ENCODE measurements around the gene RAPGEF5.

The RAPGEF5 gene

DNA sequence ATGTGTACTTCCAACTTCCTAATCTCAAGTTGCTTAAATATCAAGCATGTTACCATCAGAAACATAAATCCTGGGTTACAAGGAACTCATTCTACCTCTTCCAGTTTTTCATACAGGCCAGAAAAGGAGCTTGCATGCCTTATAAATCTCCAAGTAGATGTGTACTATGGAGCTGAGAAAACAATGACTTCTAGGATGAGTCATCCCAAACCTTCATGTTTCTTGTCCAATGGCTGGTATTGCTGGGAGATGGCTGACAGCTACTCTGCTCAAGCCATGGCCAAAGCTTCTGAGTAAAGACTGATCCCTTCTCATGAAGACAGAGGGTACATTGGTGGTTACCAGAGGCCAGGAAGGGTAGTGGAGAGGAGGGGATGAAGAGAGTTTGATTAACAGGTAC lies 8.6 kb downstream of the RAPGEF5 start:
- DNase-seq (ENCODE audit: low spot score) = no peak

DNA sequence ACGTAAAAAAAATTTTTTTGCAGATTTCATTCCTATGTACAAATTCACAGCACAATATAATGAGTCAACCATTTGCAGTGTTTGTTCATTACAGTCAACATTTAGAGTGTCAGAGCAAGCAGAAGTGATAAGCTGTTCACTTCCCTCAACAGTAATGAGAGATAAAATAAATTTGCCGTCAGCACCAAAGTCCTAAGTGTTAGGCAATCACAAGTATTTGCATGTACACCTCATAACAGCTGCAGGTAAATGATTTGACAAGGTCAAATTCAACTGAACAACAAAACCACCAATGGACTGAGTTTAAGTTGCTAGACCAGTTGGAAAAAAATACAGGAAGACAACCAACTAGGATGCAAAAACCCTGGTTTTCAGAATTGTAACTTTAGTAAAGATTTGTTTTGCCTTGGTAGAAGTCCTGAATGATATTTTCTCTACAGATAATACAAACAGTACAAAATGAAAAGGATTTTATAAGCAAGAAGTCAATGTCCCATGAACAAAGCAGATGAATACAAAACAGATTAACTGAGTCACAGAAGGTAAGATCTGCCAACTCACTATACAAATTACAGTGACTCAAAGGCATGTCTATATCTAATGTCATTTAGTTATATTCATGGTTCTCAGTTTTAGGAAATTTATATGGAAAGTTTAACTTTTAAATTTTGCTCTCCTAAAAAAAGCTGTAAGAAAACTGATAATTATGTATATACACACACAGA lies 10.4 kb downstream of the RAPGEF5 start:
- no peak for DNase-seq (ENCODE audit: low spot score)

DNA sequence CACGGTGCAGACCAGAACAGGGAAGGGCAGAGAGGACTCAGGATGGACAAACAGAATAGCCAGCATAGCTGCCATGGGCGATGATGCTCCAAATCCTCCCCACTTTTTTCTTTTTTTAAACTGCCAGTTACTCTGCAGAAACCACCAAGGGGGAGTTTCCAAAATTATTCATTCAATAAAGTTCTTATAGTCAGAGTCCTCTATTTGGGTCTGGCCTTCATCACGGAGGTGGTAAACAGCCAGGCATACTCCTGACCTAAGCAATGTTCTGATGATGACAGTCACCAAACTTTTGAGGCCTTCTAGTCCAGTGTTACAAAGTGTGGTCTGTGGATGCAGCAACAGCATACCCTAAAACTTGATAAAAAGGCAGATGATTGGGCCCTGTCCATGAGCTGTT lies 12.3 kb downstream of the RAPGEF5 start:
- no peak for DNase-seq (ENCODE audit: low spot score)

DNA sequence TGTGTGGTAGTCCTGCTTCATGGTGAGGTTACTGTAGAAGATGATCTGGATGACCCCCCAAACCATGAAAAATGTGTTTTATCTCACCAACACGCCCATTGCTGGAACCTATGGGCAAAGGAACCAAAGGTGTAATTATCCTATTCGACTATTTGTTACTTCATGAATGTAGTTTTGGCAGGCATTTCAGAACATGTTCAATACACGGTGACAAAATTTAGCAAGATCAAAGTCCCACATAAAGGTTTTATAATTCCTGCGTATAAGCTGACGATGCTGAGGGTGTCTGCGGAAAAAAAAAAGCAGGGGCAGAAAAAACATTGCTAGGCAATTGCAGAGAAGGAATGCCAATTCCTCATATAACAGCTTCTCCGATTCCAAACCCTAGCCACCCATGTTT lies 13.3 kb downstream of the RAPGEF5 start:
- no peak for DNase-seq (ENCODE audit: low spot score)

DNA sequence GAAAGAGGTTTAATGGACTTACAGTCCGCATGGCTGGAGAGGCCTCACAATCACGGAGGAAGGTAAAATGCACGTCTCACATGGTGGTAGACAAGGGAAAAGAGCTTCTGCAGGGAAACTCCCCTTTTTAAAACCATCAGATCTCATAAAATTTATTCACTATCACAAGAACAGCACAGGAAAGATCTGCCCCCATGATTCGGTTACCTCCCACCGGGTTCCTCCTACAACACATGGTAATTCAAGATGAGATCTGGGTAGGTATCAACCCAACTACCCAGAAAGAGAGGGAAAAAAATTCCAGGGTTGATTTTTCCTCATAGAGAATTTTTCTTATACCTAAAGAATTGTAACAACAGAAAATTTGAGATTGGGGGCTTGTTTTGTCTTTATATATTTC lies 13.9 kb downstream of the RAPGEF5 start:
- no peak for DNase-seq (ENCODE audit: low spot score)

DNA sequence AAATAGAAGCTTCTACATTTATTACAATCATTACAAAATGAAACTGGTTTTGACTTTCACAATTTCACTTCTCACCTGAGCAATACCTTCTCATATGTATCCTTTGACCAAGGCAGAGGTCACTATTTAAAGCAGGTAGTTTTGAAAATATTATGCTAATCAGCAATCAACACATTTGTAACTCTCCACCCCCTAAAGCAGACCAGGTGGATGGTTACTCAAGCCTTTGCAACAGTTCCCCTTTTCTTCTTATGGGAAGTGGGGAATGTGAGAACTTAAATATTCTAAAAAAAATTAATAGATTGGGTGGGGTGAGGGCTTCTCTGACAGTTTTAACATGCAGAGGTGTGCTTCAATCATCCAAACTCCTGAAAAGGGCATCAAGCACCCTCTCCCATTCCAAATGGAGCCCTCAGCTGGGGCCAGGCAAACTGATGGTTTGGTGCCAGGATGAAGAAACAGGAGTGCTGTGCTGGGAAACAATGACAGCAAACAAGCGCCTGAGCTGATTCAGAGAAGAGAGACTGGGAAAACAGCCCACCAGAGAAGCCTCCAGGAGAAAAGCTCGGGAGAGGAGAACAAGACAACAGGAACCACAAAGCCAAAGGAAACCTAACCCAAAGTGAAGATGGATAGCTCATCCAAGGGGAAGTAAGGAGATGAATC lies 17.1 kb downstream of the RAPGEF5 start:
- no peak for DNase-seq (ENCODE audit: low spot score)

DNA sequence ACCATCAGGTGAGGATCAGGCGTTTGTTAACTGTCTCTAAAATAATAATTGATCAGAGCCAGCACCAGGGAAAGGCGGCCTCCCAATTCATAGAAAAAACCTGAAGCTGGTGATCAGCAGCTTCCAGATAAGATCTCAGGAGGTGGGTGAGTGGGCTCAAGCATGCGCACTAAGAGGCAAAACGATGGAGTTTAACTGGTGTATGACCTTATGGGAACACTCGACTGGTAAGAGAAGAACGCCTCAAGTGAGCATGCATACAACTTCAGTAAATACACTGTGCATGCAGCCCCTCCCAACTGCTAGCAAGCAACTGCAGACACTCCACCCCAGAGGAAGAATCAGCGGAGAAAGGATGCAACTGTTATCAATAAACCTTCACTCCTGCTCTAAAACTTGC lies 18.1 kb downstream of the RAPGEF5 start:
- no peak for DNase-seq (ENCODE audit: low spot score)

DNA sequence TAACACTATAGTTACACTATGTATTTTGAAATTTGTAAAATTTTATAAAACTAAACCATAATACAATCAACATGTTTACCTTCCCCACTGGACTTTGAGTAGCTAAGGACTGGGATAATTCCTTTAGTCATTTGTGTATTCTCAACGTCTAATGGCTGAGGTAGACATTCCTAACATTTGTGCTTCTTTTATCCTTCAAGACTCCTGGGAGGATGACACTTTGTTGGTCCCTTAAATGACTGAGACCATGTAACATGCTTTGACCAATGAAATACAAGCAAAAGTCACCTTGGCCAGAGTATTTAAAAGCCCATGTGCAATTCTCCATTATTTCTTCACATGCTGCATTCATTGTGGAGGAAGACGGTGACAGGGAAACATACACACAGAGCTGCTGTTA lies 18.5 kb downstream of the RAPGEF5 start:
- DNase-seq (ENCODE audit: low spot score) = no peak

DNA sequence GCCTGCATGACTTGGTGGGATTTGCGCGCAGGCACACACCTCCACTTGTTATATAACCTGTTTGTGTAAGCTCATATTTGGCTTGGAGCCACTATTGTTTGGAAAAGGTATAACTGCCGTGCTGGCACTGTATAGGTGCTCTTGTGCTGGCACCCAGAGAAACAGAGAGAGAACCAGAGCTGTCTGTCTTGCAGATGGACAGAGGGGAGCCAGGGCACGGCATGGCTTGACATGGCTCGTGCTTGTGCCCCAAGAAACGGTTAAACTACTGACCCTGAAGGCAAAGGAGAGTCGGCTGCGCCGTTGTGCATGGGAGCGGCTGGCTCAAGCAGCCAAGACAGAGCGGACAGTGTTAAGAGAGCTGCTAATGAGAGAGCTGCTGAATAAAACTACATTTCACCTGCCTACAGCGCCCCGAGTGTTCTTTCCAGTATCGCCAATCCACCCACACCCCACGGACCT lies 23.2 kb downstream of the RAPGEF5 start:
- DNase-seq (ENCODE audit: low spot score) = no peak

DNA sequence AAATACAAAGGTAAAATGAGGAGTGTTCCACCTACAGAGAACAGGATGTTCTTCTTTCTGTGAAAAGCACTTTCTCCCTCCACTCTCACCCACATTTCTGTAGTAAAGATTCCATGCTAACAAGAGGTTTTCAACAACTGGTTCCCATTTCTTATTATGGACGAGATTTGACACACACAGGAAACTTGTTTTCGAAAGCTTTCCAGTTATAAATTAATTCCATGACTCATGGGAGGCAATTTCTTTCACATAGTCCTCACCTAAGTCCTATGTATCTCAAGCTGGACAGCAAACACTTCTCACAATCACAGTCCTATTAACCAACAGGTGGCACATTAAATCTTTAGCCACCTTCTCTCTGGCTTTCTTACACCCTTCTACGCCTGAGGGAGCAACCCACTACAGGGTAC lies 24.5 kb downstream of the RAPGEF5 start:
- no peak for DNase-seq (ENCODE audit: low spot score)

DNA sequence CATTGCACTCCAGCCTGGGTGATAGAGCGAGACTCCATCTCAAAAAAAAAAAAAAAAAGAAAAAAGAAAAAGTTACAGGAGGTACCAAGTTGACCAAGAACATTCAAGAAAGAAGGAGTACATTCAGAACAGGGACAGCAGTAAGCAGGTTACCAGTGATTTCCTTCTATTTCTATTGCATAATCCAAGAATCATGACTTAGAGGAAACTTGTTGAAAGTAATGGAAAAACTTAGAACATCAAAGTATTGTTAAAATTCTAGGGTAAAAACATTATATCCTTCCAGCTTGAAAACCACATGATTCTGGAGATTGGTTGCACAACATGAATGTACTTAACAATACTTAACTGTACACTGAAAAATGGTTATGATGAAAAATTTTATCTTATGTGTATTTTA lies 25.2 kb downstream of the RAPGEF5 start:
- DNase-seq (ENCODE audit: low spot score) = no peak

DNA sequence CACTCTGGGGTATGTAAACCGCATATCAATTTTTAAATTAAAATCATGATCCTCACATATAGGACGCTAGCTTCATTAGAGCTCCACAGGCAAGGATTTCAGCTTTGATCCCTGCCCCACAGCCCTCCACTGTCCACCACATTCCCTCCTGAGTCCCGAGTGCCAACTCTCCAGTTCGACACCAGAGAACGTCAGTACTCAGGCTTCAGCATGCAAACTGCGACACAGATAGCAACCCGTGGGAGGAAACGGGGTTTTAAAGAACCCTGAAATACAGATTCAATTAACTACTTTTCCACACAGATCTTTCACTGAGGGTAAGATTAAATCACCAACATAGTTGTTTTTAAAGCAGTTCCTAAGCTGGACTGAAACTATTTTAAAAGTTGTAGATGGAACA lies 26.1 kb downstream of the RAPGEF5 start:
- DNase-seq (ENCODE audit: low spot score) = no peak

DNA sequence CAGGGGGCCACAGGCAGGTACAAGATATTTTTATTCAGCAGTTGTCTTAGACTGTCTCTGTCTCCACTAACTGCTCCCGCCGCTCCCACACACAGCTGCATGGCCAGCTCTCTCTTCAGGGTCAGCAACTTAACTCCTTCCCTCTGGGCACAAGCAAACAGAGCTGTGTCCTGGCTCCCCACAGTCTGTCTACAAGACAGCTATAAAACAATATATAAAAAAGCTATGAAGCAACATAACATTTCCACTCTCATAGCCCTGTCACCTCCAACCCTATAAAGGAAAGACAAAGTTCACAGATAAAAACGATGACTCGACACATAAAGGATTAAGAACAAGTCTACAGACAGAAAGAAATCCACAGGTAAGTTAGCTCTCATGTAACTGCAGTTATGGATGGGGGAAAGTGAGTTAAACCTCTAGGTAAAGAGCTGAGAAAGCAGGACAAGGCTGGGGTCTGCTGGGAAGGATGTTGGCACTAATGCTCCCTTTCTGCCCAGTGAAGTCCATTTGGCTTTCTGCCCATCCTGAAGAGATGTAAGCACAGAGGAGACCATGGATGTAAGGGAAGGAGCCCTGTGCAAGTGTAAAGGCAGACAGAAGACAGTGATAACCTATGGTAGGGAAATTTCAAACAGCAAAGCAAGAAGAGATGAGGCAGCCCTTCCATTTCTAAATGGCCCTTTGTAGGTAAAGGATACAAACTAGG lies 27.0 kb downstream of the RAPGEF5 start:
- no peak for DNase-seq (ENCODE audit: low spot score)

DNA sequence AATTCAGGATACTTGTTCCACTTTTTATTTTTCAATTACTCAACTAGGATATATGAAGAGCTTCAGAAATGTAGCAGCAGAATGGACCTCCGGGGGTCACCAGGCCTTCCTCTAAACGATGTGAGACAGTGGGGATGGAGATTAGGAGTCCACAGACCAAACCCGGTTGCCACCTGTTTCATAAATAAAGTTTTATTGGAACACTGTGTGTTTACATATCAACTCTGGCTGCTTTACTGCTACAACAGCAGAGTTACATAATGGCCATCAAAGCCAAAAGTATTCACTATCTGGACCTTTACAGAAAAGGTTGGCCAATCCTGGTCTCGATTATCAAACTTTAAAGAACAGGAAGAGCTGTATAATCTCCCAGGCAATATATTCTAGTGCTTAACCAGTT lies 30.8 kb downstream of the RAPGEF5 start:
- no peak for DNase-seq (ENCODE audit: low spot score)

DNA sequence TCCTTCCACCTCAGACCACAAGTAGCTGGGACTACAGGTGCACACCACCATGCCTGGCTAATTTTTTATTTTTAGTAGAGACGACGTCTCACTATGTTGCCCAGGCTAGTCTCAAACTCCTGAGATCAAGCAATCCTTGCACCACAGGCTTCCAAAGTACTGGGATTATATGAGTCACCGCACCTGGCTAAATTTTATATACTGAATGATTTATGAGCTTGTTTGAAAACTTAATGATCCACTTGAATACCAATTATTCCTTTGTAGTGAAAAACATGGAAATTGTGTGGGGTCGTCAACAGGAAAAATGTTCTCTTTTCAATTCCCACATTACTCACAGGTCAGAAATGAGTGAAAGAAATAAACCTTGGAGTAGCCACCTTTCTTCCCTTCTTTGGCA lies 31.3 kb downstream of the RAPGEF5 start:
- no peak for DNase-seq (ENCODE audit: low spot score)

DNA sequence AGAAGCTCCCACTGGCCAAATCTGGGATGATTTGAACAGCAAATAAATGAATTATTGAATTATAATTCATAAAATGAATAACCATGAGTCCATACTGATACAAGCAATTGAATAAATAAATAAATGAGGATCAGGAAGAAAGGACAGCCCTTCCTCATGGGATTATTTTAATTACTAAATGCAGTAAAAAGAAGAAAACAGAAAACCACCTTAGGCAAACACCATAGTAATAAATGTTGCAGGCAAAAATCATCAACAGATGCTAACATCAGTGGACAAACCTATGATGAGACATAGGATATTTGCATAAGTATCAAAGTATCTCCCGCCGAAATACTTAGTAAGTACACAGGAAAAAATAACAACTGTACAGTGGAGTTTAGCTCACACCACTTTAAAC lies 33.2 kb downstream of the RAPGEF5 start:
- DNase-seq (ENCODE audit: low spot score) = no peak

DNA sequence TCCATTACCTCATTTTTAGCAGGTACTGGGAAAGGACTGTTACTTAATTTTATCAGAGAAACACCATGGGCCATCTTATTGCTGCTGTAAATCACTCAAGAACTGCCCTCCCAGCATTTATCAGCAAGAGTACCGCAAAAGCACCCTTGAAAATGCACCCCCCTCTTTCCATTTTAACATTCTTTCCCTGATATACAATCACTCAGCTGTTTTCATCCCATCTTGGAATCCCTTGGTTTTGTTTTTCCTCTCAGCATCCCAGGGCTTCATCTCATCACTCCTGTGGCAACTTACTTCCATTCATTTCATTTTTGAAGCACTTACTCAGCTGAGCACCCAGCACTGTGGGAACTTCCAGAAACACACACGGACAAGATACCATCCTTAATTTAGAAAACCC lies 36.5 kb downstream of the RAPGEF5 start:
- DNase-seq (ENCODE audit: low spot score) = no peak

DNA sequence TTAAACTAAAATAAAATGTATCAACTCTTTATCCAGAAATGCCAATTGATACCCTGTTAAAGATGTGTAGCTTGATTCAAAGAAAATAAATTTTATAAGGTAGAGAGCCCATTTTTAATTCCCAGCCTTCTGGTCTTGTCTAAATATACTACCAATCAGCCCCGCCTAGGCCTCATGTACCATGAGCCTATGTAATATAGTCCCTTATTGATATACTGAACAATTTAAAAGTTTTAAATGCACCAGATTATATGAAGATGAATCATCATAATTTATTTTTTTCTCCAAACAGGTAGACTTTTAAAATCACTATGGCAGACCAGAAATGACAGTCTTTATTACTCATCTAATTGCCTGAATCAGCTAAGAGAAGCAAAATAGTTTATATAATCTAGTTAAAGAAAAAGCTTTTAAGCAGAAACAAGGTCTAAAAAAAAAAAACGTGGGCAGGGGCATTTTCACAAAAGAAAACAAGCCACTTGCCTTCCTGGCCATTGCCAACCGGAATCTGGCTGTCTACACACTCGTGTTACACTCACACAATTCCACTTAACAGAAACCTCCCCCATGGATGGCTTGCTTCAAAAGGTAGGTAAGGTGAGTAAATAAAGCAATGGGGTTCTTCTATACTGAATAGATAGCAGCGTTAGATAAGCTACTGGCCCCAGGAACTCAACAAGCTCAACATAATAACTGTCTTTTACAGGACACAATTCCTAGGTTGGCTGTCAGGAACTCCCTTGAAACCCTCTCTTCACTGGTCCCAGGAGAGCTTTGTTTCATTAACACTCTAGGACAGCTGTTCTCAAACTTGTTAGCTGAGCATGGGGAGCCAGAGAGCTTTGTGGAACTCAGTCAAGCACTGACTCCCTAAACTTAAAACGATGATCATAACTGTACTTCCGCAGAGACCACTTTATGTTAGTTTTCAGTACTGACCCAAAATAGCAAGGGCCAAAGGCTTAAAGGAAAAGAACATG lies 37.2 kb downstream of the RAPGEF5 start:
- DNase-seq (ENCODE audit: low spot score) = no peak

DNA sequence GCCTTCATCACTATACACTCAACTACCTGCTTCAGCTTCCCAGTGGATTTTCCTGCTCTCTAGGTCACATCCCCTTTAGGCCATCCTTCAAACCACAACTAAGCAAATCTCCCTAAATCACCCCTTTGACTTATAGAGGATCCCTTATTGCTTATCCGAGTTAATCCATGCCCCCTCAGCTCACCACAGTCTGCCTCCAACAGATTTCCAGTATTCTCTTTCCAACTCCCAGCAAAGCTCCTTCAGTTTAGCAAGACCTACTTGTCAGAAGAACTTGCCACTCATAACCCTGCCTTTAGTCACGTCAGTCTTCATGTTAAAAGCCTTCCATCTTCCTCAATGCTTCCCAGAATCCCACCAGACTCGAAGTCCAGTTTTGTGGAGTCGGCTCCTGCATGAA lies 38.6 kb downstream of the RAPGEF5 start:
- DNase-seq (ENCODE audit: low spot score) = no peak

DNA sequence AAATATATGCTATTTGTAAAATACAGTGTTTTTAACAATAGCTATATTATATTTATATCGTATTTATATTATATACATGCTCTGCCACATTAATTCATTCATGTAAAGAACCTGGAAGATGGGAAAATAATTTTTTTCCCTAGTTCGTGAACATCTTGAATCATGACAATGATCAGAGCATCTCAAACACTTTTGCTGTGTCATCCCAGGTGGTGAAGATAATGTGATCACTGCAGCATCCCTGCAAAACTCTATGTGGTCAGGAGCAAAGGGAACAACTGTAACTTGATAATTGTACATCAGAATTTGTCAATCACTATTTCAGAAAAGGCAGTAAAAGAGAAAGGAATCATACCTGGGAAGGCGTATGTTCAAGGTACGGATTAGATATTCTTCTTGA lies 39.3 kb downstream of the RAPGEF5 start:
- DNase-seq (ENCODE audit: low spot score) = no peak

DNA sequence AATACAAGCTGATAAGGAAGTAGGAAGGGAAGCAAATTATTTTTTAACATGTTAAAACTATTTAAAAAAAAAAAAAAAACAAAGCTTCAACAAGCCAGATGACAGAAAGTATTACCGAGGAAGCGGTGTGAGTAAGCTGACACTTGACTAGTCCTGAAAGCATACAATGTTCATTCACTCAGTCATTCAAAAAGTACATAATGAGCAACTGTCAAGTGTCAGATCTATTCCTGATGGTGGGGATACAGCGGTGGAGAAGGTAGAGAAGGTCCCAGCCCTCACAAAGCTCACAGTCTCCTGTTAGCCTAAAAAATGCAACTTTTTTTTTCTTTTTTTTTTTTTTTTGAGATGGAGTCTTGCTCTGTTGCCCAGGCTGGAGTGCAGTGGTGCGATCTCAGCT lies 40.0 kb downstream of the RAPGEF5 start:
- no peak for DNase-seq (ENCODE audit: low spot score)

DNA sequence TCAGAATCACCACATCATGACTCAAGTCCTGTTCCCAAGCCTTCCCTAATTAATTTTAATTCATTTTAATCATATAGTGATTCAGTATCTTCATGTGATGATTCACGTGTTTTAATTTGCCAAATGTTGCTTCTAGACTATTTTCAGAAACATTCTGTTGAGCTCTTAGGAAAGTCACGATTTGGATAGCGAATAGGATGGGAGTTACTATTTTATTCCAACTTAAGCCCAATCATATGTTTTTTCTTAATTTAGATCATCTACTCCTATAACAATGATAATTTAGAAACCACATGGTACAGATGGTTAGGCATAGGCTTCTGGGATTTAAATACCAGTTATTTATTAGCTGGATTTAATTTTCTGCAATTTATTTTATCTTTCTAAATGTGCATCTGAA lies 49.1 kb downstream of the RAPGEF5 start:
- no peak for DNase-seq (ENCODE audit: low spot score)
